Fibroblast of skin of abdomen (primary cell): ENCODE results near the gene LAMC3.
A peak's percentile ranks its signal among the peaks of the same experiment; 100 is the strongest.
"Not testable (repeated sequence)": the region's sequence is repeated elsewhere in the genome, so short reads cannot be mapped to it uniquely, and the experiment has no call there.

Experiments used
- DNase-seq: peaks from one replicate; pipeline ENCODE4 v3.0.0-alpha.2; 2013

LAMC3 gene

DNA sequence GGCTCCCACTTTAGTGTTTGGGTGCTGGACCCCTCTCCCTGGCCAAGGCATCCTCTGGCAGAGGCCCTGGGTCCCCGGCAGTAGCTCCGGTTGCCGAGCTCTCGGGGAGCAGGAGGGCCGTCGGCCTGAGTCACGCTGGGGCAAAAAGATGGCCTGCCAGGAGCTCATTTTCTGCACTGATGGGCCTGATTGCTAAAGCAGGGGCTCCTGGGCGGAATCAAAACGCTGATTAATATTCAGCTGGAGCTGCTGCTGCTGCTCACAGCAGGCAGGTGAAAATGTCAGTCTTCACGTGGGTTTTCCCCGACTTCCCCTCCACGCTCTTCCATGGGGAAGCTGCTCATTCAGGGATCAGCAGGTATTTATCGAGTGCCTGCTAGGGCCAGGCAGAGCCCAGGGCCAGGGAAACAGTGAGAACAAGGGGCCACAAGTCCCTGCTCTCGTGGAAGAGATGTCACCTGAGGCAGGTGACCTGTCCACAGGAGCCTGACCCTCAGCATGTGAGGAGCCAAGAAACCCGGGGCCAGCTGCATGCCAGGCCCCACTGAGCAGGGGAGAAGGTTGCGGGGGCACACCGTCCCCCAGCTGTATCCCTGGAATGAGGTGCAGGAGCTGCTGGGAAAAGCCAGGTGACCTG lies 22.1 kb downstream of the LAMC3 start:
- no peak for DNase-seq

GRCh38 chr9:131031642-131032005 lies 22.6 kb downstream of the LAMC3 start:
- DNase-seq = no peak

DNA sequence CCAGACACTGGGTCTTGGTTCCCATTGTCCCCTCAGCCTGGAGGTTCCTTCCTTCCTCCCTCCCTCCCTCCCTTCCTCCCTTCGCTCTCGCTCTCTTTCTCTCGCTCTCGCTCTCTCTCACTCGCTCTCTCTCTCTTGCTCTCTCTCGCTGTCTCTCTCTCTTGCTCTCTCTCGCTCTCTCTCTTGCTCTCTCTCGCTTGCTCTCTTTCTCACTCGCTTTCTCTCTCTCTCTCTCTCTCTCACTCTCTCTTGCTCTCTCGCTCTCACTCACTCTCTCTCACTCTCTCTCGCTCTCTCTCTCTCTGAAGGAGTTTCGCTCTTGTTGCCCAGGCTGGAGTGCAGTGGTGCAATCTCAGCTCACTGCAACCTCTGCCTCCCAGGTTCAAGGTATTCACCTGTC lies 23.4 kb downstream of the LAMC3 start:
- no peak for DNase-seq

DNA sequence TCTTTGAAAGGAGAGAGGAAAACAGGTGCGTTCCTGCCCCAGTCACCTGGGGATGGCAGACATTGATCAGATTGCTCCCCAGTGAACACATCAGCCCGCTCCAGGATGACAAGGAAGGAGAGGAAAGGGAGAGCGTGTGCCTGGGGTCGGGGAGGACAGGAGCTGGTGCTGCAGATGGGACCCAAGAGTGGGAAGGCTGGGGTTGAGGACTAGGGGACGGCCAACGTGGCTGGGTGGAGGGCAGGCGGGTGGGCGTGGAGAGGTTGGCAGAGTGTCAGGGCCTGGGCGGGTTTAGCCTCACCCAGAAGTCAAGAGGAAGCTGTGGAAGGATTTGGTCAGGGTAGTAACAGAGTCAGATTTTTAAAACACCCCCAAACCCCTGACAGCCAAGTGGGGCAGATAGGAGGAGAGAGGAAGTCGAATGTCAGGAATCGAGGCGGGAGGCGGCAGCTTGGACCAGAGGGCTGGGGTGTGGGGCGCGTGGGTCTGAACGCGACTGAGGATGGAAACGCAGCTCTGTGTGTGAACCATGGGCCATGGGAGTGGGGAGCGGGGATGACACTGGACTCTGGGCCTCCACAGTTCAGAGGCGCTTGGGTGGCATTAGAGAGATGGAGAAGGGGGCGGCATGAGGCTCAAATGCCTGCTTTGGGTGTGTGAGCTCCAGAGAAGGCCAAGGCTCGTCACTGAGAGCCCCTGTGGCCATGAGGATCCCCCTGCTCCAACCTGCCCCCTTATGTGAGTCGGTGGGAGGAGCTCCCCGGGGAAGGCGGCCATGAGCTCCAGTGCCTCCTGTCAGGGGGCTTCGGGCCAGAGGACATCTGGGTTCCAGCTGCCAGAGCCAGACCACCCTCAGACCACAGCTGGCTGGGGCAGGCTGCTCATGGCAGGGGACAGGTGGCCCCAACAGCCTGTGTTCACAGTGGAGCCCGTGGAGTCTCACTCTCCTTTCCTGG lies 24.6 kb downstream of the LAMC3 start:
- no peak for DNase-seq

DNA sequence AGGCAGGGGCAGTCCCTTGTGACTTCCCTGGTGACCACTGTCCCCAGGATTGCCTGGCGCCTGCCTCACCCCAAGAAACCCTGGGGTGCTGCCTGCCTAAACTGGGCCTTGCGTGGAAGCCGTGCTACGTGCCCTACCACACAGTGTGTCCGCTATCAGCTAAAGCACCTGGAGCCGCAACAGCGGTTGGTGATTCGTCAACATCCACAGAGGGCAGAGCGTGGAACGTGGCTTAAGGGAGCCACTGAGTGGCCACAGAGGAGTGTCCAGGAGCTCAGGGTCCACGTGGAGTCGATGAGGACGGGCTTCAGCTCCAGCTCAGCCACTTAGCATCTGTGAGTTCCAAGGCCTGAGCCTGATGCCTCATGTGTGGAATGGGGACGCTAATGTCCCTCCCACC lies 25.3 kb downstream of the LAMC3 start:
- no peak for DNase-seq

DNA sequence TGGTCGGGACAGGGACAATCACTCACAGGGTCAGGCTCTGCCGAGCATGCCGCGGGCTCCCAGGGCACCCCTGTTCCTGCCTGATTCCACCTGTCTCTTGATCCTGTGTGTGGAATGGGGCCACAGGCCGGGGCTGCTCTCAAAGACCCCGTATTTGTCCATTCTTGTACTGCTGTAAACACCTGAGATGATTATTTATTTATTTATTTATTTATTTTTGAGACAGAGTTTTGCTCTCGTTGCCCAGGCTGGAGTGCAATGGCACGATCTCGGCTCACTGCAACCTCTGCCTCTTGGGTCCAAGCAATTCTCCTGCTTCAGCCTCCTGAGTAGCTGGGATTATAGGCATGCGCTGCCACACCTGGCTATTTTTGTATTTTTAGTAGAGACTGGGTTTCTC lies 25.8 kb downstream of the LAMC3 start:
- DNase-seq = not testable (repeated sequence)

DNA sequence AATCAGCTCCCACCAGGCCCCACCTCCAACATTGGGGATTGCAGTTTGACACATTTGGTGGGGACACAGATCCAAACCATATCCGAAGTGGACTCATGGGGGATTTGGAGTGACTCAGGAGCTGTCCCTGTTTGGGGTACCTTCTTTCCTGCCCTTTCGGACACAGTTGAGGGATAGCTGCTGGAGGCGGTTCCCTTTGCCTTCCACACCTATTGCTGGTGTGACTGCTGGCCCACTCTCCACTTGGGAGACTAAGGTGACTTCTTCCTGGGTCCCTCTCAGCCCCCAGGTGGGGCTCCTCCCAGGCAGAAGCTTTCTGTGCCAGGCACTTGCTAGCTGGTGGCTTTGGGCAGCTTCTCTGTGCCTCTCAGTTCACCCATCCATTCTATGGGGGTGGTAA lies 26.6 kb downstream of the LAMC3 start:
- no peak for DNase-seq

- DNase-seq = no peak
These were observed 27.1 kb downstream of the LAMC3 start for GRCh38 chr9:131036071-131036470.

- DNase-seq = no peak
These were observed 27.8 kb downstream of the LAMC3 start for GRCh38 chr9:131036529-131037334.

- DNase-seq = peak; percentile 13
These were observed 28.6 kb downstream of the LAMC3 start for GRCh38 chr9:131037335-131038255.

DNA sequence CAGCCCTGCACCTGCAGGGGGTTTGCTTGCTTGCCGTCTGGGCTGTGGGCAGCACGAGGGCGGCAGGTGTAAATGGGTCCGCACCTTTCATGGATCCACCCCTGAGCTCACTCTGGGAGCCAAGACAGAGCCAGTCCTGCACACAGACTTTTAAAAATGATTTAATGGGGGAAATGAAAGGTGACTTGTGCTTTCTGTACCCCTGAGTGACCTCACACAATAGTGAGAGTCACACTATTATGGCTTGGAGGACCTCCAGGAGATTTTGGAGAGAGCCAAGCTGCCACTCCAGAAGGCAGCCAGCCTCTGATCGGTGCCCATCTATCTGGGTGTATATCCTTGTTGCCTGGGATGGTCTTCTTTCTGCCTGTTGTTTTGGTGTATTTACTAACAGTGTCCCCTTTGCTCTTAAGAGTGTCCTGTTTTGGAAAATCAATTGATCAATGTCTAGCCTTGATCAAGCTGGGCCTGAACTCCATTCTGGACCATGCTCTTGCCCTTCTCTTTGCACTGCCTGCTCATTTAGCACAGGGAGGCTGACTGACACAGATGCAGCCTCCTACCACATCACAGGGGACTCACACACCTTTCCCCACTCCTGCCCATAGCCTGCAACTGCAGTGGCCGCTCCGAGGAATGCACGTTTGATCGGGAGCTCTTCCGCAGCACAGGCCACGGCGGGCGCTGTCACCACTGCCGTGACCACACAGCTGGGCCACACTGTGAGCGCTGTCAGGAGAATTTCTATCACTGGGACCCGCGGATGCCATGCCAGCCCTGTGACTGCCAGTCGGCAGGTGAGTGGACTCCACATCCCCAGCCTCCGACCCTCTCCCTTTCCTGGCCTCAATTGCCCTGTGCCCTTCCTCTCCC lies 29.5 kb downstream of the LAMC3 start:
- no peak for DNase-seq

DNA sequence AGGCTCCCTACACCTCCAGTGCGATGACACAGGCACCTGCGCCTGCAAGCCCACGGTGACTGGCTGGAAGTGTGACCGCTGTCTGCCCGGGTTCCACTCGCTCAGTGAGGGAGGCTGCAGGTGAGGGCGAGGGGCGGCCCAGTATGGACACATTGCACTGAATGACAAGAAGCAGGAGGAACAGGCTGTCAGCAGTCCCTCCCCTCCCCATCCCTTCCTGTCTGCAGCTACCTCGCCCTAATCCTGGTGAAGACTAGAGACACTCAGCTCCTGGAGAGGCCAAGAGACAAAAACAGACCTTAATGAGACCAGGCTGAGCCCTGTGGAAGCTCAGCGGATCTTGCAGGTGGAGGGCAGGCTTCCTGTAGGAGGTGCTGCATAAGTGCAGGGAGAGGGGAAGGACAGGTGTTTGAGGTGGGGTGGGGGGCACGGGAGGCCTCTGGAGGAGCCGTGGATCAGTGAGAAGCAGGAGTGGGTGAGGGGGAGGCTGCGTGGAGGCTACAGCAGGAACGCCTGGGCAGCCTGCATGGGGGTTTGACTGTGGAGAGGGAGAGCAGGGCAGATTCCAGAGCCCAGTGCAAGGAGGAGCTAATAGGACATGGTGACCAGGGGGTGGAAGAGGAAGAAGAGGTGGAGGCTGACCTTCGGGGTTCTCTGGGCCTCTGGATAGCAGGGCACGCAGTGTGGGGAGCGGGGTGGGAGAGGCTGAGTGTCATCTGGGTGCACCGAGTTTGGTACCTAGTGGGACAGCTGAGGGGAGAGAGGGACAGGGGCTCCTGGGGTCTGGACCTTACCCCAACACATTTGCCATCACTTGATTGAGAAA lies 30.4 kb downstream of the LAMC3 start:
- DNase-seq = no peak

- no peak for DNase-seq
These were observed 33.7 kb downstream of the LAMC3 start for GRCh38 chr9:131042666-131043065.

DNA sequence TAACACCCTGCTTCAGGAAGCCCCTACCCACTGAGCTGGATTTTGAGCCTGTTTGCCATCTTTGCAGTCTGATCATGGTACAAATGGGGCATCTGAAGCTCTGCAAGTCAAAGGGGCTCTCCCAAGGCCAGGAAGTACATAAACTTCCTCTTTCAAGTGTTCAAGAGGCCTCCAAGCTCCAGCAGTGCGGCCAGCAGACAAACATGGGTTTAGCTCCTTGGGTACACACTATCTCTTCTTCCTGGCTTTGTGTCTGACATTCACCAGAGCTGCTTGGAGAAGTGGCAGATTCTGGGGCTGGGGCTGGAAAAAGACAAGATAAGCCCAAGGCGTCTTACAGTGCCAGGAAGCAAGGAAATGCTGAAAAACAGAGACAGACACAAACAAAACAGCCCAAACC lies 34.1 kb downstream of the LAMC3 start:
- no peak for DNase-seq

GRCh38 chr9:131043646-131044045 lies 34.7 kb downstream of the LAMC3 start:
- no peak for DNase-seq

- DNase-seq = no peak
These were observed 36.5 kb downstream of the LAMC3 start for GRCh38 chr9:131045300-131046092.

DNA sequence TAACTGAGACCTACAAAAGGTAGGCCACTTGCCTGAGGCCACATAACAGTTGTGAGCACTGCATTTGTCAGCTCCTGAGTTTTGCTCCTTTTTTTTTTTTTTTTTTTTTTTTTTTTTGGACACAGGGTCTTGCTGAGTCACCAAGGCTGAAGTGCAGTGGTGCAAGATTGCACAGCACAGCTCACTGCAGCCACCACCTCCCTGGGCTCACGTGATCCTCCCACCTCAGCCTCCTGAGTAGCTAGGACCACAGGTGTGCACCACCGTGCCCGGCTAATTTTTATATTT lies 37.1 kb downstream of the LAMC3 start:
- DNase-seq = no peak

DNA sequence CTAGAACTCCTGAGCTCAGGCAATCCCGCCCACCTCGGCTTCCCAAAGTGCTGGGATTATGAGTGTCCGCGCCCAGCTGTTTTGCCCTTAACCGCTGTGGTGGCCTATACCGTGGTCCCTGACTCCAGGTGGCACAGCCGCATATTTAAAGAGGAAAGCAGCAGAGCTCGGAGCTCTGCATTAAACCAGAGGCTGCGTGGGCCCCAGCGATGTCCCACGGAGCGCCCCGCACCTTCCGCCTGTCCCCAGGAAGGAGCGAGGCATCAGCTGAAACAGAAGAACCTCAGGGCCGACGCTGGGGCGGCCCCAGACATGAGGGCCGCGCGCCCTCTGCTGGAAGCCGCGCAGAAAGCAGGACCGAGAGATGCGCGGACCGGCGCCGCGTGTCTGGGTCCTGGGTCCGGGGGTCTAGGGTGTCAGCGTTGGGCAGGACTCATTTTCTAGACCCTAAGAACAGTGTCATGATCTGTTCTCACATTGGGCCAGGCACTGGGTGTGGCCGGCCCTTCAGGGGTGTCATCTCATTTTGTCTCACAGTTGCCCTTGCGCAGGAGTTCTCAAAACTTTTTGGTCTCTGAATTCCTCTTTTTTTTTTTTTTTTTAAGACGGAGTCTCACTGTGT lies 37.7 kb downstream of the LAMC3 start:
- peak; percentile 51 for DNase-seq

GRCh38 chr9:131048332-131048731 lies 39.4 kb downstream of the LAMC3 start:
- DNase-seq = no peak
